Ovary (tissue), 3 donors: ENCODE results near the gene SPAG9.

Source experiments
- EP300 ChIP-seq: sonication (generic); formaldehyde crosslinking; IDR thresholded peaks from one replicate; pipeline ENCODE4 v1.6.1; 2017; ENCODE audit warnings: antibody characterized with exemption
- POLR2A ChIP-seq: fragments of 450-650 bp; IDR thresholded peaks from one replicate; pipeline ENCODE4 v1.6.1; 2017; ENCODE audit warnings: antibody characterized with exemption, mild to moderate bottlenecking, moderate library complexity
- TF ChIP-seq, protein P1 (sequence below), 3 donors: fragments of 450-650 bp in 2 of 3; fragments of 200-600 bp in 1 of 3; IDR thresholded peaks; one replicate each; pipeline versions ENCODE4 v1.5.1 to v1.8.0; 2016 to 2022; ENCODE audit warnings: antibody characterized with exemption in 3 of 3, mild to moderate bottlenecking in 1 of 3
- donor health status: DM: no; HTN: no; CAD: no.

DNA sequence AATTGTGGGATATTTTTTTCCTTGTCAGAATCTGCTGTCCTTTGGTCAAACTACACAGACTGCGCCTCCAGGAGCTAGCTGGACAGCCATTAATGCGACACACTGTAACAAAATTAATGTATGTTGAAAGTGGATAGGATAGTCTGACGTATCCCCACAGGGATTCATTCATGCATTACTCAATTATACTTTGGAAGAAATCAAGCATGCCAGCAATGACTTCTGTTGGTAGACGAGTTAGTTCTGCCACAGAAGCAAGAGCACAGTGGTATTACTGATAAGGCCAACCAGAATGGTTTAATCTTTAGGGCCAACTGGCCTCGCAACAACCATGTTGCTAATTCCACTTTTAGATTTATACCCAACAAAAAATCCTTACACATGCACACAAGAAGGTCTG lies 148.1 kb downstream of the SPAG9 start:
- TF ChIP-seq EP300 (no peak), POLR2A (no peak)
- TF ChIP-seq, protein P1, sequence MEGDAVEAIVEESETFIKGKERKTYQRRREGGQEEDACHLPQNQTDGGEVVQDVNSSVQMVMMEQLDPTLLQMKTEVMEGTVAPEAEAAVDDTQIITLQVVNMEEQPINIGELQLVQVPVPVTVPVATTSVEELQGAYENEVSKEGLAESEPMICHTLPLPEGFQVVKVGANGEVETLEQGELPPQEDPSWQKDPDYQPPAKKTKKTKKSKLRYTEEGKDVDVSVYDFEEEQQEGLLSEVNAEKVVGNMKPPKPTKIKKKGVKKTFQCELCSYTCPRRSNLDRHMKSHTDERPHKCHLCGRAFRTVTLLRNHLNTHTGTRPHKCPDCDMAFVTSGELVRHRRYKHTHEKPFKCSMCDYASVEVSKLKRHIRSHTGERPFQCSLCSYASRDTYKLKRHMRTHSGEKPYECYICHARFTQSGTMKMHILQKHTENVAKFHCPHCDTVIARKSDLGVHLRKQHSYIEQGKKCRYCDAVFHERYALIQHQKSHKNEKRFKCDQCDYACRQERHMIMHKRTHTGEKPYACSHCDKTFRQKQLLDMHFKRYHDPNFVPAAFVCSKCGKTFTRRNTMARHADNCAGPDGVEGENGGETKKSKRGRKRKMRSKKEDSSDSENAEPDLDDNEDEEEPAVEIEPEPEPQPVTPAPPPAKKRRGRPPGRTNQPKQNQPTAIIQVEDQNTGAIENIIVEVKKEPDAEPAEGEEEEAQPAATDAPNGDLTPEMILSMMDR (IDR thresholded peaks at IDR 0.05): no peak
